ENCODE results near the gene PRKN.

PRKN gene

DNA sequence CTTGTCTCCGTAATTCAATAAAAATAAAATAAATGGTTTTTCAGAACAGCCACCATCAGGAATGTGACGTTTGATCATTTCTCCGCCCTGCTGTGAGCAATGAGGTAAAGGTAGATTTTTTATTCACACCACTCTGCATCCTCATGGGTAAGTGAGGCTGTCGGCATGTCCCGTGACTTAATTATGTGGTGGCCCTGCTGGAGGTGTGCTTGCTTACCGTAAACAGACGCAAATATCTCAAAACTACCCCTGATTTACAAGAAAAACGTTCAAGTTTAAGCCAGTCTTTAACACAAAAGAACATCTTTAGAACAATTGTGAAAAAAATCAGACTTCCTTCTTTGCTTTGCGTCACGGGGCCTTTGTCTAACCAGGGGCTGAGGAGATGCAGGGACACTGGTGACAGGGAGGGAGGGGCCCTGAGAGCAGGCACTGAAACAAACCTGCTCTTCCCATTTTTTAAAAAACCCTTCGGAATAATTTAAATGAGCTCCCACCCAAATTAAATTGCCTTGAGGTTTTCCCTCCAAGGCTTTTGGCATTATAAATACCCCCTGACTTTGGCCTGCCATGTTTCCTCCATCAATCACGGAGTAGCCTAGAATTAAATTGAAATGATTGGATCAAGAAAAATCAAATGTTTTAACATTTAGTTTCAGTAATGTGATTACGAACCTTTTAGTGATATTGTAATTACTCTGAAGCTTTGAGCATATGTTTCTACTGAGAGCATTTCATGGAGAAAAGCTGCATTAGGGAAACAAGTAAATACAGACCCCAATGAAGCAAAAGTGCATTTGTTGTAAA is 13.4 kb downstream of the PRKN start:
- no peak overlapping the region; the same call in 1 of the 2 replicates for H3K27ac ChIP-seq (replicated peaks)
- peak in 1 of 2 experiments; percentile 10 for DNase-seq (ENCODE audit: low read depth in 1 of 2, low spot score in 1 of 2)
- TF ChIP-seq SPI1 (IDR thresholded peaks at IDR 0.05; ENCODE audit: borderline replicate concordance, low read depth): peak; percentile 16; the same call in 1 of the 2 replicates
- TF ChIP-seq GABPA (IDR thresholded peaks at IDR 0.05; ENCODE audit: low read depth): no peak
- TF ChIP-seq, protein P1, sequence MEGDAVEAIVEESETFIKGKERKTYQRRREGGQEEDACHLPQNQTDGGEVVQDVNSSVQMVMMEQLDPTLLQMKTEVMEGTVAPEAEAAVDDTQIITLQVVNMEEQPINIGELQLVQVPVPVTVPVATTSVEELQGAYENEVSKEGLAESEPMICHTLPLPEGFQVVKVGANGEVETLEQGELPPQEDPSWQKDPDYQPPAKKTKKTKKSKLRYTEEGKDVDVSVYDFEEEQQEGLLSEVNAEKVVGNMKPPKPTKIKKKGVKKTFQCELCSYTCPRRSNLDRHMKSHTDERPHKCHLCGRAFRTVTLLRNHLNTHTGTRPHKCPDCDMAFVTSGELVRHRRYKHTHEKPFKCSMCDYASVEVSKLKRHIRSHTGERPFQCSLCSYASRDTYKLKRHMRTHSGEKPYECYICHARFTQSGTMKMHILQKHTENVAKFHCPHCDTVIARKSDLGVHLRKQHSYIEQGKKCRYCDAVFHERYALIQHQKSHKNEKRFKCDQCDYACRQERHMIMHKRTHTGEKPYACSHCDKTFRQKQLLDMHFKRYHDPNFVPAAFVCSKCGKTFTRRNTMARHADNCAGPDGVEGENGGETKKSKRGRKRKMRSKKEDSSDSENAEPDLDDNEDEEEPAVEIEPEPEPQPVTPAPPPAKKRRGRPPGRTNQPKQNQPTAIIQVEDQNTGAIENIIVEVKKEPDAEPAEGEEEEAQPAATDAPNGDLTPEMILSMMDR (IDR thresholded peaks at IDR 0.05; ENCODE audit: insufficient read depth, low read length): no peak
- TF ChIP-seq, protein P2, sequence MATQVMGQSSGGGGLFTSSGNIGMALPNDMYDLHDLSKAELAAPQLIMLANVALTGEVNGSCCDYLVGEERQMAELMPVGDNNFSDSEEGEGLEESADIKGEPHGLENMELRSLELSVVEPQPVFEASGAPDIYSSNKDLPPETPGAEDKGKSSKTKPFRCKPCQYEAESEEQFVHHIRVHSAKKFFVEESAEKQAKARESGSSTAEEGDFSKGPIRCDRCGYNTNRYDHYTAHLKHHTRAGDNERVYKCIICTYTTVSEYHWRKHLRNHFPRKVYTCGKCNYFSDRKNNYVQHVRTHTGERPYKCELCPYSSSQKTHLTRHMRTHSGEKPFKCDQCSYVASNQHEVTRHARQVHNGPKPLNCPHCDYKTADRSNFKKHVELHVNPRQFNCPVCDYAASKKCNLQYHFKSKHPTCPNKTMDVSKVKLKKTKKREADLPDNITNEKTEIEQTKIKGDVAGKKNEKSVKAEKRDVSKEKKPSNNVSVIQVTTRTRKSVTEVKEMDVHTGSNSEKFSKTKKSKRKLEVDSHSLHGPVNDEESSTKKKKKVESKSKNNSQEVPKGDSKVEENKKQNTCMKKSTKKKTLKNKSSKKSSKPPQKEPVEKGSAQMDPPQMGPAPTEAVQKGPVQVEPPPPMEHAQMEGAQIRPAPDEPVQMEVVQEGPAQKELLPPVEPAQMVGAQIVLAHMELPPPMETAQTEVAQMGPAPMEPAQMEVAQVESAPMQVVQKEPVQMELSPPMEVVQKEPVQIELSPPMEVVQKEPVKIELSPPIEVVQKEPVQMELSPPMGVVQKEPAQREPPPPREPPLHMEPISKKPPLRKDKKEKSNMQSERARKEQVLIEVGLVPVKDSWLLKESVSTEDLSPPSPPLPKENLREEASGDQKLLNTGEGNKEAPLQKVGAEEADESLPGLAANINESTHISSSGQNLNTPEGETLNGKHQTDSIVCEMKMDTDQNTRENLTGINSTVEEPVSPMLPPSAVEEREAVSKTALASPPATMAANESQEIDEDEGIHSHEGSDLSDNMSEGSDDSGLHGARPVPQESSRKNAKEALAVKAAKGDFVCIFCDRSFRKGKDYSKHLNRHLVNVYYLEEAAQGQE (IDR thresholded peaks at IDR 0.05; ENCODE audit: insufficient replicate concordance, low read depth): no peak
- no peak for TF ChIP-seq POLR2AphosphoS5 (IDR thresholded peaks at IDR 0.05; ENCODE audit: low read depth)
- H3K27me3 ChIP-seq (ENCODE audit: insufficient read depth, poor library complexity, severe bottlenecking): no peaks in the 10 kb centered on the region
- H3K4me3 ChIP-seq (replicated peaks; ENCODE audit: insufficient read depth, low read length): no peak overlapping the region

DNA sequence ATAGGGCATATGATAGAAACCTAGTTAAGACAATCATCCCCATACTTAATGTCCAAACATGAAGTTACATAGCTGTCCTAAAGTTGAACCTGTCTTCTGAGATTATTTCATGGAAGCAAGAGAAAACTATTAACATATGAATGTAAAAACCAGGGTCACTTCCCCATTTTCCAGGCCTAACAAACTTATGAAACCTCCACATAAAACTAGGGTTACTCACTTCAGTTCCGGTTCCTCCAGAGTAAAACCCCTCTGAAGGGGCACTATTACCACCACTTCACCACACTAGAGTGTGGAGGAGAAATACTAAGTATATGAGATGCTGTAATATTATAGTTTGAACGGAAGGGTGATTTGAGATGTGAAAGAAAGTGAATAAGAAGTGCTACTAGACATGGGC is 14.9 kb downstream of the PRKN start:
- DNase-seq (ENCODE audit: low read depth in 1 of 2, low spot score in 1 of 2): peak in 1 of 2 experiments; percentile 47
- Histone ChIP-seq H3K4me3 (replicated peaks; ENCODE audit: insufficient read depth, low read length) (no peak overlapping the region), H3K27me3 (ENCODE audit: insufficient read depth, poor library complexity, severe bottlenecking) (no peaks in the 10 kb centered on the region), H3K27ac (replicated peaks) (peak overlapping the region; percentile 16; the same call in 1 of the 2 replicates)
- TF ChIP-seq, protein P2 (IDR thresholded peaks at IDR 0.05; ENCODE audit: insufficient replicate concordance, low read depth): no peak
- TF ChIP-seq SPI1 (IDR thresholded peaks at IDR 0.05; ENCODE audit: borderline replicate concordance, low read depth): peak; percentile 95

DNA sequence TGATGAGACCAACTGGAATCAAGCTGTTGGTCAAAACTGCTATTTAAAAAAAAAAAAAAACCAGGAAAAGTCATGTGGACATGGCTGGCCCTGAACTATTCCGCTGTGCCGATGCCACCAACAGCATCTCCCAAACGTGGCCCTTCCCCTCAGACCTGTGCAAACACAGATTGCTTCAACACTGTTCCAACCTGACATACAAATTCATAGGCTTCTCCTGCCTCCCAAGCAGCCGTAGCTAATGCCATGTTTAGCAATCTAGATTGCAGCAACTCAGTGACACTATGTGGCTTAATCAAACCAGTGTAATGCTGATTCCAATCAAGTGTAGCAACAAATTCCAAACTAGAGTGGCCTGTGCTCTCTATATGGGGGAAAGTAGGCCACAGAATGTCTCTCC is 16.2 kb downstream of the PRKN start:
- peak in 1 of 2 experiments; percentile 17 for DNase-seq (ENCODE audit: low read depth in 1 of 2, low spot score in 1 of 2)
- H3K4me3 ChIP-seq (replicated peaks; ENCODE audit: insufficient read depth, low read length): no peak overlapping the region
- TF ChIP-seq GABPA (IDR thresholded peaks at IDR 0.05; ENCODE audit: low read depth) (no peak), SPI1 (IDR thresholded peaks at IDR 0.05; ENCODE audit: borderline replicate concordance, low read depth) (no peak), POLR2AphosphoS5 (IDR thresholded peaks at IDR 0.05; ENCODE audit: low read depth) (no peak)
- TF ChIP-seq, protein P2 (IDR thresholded peaks at IDR 0.05; ENCODE audit: insufficient replicate concordance, low read depth): no peak
- TF ChIP-seq, protein P1 (IDR thresholded peaks at IDR 0.05; ENCODE audit: insufficient read depth, low read length): no peak
- H3K27me3 ChIP-seq (ENCODE audit: insufficient read depth, poor library complexity, severe bottlenecking): no peaks in the 10 kb centered on the region
- H3K27ac ChIP-seq (replicated peaks): no peak overlapping the region
